ENCODE results near the gene LIM2.

The LIM2 gene

GRCh38 chr19:51356159-51356801 lies 31.5 kb downstream of the LIM2 start:
- DNase-seq (ENCODE audit: low read depth in 2 of 2) = no peak
- no peak overlapping the region for H3K4me3 ChIP-seq (replicated peaks in 1 of 2; ENCODE audit: low read depth in 2 of 2, low read length in 2 of 2)
- no peak for TF ChIP-seq CTCF (IDR thresholded peaks at IDR 0.05; ENCODE audit: low read depth, low read length)

GRCh38 chr19:51354742-51355148 lies 33.0 kb downstream of the LIM2 start:
- no peak overlapping the region for H3K4me3 ChIP-seq (replicated peaks in 1 of 2; ENCODE audit: low read depth in 2 of 2, low read length in 2 of 2)
- DNase-seq (ENCODE audit: low read depth in 2 of 2) = peak in 1 of 2 donors; percentile 61
- TF ChIP-seq CTCF (IDR thresholded peaks at IDR 0.05; ENCODE audit: low read depth, low read length) = no peak

- no peak for TF ChIP-seq CTCF (IDR thresholded peaks at IDR 0.05; ENCODE audit: low read depth, low read length)
- DNase-seq (ENCODE audit: low read depth in 2 of 2) = no peak
- no peak overlapping the region for H3K4me3 ChIP-seq (replicated peaks in 1 of 2; ENCODE audit: low read depth in 2 of 2, low read length in 2 of 2)
Measured at GRCh38 chr19:51354103-51354741, 33.6 kb downstream of the LIM2 start.

GRCh38 chr19:51352783-51353360 lies 34.9 kb downstream of the LIM2 start:
- no peak overlapping the region for H3K4me3 ChIP-seq (replicated peaks in 1 of 2; ENCODE audit: low read depth in 2 of 2, low read length in 2 of 2)
- no peak for TF ChIP-seq CTCF (IDR thresholded peaks at IDR 0.05; ENCODE audit: low read depth, low read length)
- no peak for DNase-seq (ENCODE audit: low read depth in 2 of 2)

- no peak for DNase-seq (ENCODE audit: low read depth in 2 of 2)
- no peak for TF ChIP-seq CTCF (IDR thresholded peaks at IDR 0.05; ENCODE audit: low read depth, low read length)
Measured at GRCh38 chr19:51351266-51351990, 36.3 kb downstream of the LIM2 start.

GRCh38 chr19:51347209-51347928 lies 40.4 kb downstream of the LIM2 start:
- DNase-seq (ENCODE audit: low read depth in 2 of 2) = no peak
- no peak overlapping the region for H3K4me3 ChIP-seq (replicated peaks in 1 of 2; ENCODE audit: low read depth in 2 of 2, low read length in 2 of 2)
- no peak for TF ChIP-seq CTCF (IDR thresholded peaks at IDR 0.05; ENCODE audit: low read depth, low read length)

More at GRCh38 chr19:51351266-51351990, 36.3 kb downstream of the LIM2 start:
- no peak overlapping the region for H3K4me3 ChIP-seq (replicated peaks in 1 of 2; ENCODE audit: low read depth in 2 of 2, low read length in 2 of 2)
